ENCODE data around the gene PEX14.
"Not testable (repeated sequence)": the region's sequence is repeated elsewhere in the genome, so short reads cannot be mapped to it uniquely, and the experiment has no call there.

Gene PEX14

DNA sequence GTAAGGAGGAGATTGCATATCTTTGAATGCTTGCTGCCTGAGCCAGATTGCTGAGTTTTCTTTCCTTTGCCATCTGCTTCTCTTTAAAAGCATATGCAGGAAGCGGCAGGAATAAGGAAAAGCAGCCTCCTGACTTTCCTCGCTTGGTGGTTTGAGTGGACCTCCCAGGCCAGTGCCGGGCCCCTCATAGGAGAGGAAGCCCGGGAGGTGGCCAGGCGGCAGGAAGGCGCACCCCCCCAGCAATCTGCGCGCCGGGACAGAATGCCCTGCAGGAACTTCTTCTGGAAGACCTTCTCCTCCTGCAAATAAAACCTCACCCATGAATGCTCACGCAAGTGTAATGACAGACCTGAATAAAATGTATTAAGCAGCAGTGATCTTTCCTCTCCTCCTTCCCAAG is 23.5 kb upstream of the PEX14 start:
- no peak for DNase-seq

DNA sequence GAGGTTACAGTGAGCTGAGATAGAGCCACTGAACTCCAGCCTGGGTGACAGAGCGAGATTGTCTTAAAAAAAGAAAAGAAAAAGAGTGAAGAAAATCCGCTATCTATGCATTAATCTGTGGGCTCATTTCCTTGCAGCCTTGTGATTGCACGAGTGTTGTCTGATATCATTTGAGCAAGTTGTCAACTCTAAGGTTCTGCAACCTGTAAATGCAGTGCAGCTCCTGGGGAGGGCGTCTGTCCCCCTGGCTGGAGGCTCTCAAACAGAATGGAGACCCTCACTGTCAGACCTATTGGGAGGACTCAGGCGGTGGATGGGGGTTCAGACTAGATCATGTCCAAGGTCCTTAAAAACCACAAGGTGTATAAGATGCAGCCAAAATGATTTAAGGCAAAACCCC is 18.7 kb upstream of the PEX14 start:
- no peak for DNase-seq

DNA sequence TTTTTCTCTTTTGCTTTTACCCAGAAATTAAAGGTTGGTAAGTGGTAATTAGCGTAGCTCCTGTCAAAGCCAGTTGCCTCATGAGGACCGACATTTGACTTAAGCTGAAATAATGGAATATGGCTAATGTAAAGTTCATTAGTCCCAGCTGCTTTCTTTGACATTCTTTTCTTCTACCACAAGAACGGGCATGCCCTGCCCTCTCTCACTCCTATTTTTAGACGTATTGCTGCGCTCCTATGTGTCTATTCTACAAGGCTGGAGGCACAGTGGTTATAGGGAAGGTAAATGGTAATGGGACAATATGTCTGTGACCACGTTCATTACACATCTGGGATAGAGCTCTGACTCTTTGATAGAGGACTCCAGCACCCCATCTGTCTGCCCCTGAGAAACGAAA is 18.1 kb upstream of the PEX14 start:
- DNase-seq, result peak in 2 of 3 experiments; percentile 18 to 63

DNA sequence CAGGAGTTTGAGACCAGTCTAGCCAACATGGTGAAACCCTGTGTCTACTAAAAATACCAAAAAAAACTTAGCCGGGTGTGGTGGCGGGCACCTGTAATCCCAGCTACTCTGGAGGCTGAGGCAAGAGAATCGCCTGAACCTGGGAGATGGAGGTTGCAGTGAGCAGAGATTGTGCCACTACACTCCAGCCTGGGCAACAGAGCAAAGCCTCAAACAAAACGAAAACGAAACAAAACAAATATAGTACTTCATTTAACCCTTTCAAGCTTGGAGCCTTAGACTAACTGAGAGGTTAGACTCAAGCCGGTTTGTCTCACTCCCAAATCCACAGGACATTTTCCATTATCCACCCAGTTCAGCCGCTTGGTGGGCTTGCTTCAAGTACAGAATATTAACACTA is 17.3 kb upstream of the PEX14 start:
- DNase-seq, result not testable (repeated sequence)

DNA sequence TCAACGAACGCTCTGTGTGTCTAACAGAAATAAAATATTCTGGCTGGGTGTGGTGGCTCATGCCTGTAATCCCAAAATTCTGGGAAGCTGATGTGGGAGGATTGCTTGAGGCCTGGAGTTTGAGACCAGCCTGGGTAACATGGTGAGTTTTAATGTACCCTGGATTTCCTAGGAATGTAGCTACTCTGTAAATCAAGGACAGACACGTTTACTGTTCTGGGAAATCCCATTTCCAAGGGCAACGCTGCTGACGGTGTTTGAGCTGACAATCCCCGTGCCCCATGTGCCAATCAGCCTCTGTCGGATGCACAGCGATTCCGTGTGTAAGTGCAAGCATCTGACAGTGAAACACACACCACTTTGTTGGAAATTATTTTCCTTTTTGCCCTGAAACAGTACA is 16.9 kb upstream of the PEX14 start:
- DNase-seq, result no peak

DNA sequence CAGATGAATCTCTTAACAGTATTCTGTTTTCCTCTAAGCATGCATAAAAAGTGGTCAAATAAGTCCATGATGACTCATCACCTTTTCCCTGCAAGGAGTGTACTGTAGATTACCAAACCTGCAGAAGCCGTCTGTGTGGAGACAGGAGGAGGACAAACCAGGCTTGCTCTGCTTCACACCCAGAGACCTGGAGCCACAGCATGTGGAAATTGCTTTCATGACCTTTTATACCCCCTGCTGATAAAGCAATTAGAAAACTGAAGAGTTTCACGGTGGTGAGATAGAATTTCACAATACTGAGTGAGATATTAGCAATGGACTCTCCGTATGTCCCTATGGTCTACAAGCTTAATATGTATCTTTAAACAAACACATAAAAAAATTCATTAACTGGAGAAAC is 15.6 kb upstream of the PEX14 start:
- DNase-seq, result peak in 2 of 3 experiments; percentile 49 to 86

DNA sequence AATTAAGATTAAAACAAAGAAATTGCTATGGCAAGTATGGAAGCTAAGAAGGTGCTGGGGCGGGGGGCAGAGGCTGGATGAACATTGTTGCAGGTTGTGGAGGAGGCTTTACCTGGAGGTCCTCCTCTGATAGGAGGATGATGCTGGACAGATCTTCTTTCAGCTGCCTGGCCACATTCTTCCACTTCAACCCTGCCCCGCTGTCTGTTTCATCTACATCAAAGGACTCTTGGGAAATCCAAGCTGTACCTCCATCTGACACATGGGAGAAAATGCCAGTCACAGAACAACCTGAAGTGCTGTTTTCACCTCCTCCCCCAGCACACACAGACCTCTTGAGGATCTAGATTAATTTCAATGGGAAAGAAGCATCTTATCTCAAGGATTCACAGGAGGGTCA is 7.7 kb upstream of the PEX14 start:
- DNase-seq, result no peak

DNA sequence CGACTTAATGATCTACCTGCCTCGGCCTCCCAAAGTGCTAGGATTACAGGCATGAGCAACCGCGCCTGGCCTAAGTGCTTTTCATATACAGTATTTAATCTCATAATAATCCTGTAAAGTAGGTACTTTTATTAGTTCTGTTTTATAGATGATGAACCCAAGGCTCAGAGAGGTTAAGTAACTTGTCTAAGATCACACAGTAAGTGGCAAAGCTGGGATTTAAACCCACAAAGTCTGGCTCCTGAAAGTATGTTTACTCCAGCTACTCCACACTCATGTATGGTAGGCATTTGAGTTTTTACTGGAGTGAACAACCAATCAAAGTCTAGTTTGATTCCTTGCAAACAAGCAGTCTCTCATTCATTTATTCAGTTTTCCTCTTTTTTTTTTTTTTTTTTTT is 4.7 kb upstream of the PEX14 start:
- no peak for DNase-seq

DNA sequence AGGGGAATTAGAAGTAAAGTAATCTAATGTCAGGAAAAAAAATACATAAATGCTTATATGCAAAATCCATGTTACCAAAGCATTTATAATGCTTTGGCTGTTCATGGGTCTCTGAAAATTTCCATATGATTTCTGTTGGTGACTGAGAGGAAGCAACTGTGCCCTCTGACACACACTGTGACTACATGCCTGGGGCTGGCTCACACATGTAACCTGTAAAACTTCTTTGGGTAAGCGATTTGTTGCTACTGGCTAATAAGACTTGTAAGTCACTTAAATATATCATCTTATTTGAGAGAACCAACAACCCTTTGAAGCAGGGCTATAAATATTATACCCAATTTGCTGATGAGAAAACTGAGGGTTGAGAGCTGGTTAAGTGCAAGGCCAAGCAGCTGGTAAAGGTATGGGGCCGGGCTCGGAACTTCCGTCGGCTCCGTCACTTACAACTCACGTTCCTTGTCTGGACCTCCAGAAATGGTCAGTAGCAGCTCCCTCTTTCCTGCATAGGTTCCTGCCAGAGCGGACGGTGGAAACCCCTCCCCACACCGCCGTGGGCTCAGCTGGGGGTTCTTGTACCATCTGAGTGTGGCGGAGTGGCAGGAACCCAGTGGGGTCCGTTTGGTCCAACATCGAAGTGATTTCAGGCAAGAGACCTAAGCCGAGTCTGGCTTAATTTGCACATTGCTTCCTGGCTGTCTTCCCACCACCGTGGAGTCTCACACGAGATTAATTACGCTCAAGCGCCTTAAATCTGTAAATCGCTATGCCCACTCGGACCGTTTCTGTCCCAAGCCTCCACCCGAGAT is 3.1 kb upstream of the PEX14 start:
- no peak for DNase-seq

DNA sequence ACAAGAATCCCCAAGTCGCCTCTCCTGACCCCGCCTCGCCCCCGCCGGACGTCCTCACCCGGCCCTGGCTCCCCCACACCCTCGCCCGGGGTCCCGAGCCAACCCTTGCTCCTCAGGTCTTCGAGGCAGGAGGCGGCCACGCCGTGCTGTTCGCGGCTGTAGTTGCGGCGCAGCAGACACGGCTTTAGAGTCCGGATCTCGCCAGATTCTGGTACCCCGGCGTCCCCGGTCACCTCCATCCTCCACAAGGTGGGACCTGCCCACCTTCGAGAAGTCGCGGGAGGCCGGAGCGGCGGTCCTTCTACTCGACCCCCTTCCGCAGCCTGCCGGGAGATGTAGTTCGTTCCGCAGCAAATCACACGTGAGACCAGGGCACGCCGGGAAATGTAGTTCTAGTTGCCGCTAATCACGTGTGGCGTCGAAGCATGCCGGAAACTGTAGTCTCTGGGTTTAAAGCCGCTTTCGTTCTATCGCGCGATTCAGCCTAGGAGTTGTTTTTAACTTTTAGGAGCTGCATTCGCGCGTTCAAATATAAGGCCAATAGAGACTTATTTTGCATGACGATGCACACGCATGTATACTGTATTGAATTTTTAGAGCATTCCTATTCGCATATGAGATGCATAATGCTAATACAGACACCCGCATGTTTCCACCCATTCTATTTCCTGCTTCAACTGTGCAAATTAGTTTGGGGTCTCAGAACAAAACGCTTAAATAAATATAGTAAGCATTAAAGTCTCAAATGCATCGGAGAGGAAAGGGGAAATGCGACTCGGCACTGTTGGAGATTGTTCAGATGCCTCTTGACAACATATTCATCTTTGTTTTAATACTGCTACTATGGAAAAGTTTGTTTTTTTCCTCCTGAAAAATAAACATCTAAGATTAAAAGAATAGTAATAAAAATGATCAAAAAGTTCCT is 2.3 kb upstream of the PEX14 start, which contains the start of gene DFFA:
DFFA (minus strand) TSS at position 310 of the 925 bp plus-strand sequence; CDS start at position 239, 71 bp downstream.
- peak; percentile 89 to 95 (median 94) for DNase-seq

DNA sequence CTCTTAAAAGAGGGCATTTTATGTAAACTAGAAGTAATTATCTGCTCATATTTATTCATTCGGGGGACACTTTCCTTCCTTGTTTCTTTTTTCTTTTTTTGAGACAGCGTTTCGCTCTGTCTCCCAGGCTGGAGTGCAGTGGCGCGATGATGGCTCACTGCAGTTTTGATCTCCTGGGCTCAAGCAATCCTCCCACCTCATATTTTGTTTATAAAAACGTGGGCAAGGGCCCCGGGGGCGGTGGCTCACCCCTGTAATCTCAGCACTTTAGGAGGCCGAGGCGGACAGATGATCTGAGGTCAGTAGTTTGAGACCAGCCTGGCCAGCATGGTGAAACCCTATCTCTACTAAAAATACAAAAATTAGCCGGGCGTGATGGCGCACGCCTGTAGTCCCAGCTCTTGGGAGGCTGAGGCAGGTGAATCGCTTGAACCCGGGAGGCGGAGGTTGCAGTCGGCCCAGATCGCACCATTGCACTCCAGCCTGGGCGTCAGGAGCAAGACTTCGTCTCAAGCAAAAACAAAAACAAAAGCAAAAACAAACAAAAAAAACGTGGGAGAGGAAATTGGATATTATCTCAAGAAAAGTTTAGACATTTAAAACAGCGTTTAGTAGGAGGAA is 1.5 kb upstream of the PEX14 start:
- DNase-seq, result no peak

DNA sequence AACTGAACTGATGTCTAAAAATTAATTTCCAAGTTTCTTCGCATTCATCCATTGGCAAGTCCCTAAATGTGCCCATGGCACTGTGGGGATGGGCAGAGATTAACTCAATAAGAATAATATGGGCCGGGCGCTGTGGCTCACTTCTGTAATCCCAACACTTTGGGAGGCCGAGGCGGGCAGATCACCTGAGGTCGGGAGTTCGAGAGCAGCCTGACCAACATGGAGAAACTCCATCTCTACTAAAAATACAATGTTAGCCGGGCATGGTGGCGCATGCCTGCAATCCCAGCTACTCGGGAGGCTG is 489 bp upstream of the PEX14 start:
- DNase-seq, result not testable (repeated sequence)

DNA sequence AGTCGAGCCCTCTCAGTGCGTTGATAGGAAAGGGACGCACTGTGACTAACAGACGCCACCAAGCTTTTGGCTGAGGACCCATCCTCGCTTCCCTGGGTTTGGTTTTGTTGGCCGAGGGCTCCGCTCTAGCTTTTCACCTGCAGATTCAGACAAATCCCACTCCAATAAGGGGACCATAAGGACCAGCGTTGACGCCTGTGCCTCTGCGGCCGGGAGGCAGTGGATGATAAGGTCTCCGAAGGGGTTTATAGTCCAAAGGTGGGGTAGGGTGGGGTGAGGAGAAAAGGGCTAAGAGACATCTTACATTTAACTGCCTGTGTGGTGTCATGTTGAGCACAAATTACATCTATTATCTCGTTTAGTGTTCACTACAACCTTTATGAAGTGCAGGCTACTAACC is 760 bp downstream of the PEX14 start:
- DNase-seq, result no peak

DNA sequence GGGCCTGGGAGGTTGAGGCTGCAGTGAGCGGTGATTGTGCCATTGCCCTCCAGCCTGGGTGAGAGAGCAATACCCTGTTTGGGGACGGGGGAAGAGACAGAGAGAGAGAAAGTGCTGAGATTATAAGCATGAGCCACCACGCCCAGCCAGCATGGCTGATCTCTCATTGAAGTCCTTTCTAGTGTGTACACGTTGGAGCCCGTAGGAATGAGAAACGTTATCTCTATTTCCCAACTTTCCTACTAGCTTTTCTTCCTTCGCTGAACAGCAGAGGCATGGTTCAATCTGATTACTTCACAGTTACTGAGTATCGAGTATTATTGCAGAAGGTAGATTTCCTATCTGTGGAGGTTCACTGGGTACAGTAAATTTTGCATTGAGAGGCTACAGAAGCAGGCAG is 4.5 kb downstream of the PEX14 start:
- DNase-seq, result no peak

DNA sequence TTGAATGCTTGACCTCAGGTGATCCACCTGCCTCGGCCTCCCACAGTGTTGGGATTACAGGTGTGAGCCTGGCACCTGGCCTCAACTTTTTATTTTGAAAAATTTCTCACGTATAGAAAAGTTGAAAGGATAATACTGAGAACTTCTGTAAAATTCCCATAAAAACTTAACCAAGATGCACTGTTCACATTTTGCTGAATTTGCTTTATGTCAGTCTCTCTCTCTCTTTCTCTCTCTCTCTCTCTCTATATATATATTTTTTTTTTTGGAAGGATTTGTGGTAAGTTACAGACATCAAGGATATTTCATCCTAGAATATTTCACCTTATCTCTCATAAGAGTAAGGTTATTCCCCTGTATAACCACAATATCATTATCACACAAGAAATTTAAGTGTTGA is 5.9 kb downstream of the PEX14 start:
- DNase-seq, result no peak

DNA sequence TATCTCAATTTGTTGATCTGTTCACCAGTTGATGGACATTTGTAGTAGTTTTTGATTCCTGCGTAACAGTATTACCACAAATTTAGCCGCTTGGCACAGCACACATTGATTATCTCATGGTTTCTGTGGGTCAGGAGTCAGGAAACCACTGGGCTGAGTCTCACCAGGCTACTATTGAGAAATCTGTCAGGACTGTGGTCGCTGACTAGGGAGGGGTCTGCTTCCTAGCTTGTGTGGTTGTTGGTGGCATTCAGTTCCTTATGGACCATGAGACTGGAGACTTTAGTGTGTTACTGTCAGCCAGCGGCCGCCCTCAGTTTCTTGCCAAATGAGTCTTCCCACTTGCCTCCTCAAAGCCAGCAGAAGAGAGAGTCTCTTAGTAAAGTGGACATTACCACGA is 9.8 kb downstream of the PEX14 start:
- DNase-seq, result no peak

DNA sequence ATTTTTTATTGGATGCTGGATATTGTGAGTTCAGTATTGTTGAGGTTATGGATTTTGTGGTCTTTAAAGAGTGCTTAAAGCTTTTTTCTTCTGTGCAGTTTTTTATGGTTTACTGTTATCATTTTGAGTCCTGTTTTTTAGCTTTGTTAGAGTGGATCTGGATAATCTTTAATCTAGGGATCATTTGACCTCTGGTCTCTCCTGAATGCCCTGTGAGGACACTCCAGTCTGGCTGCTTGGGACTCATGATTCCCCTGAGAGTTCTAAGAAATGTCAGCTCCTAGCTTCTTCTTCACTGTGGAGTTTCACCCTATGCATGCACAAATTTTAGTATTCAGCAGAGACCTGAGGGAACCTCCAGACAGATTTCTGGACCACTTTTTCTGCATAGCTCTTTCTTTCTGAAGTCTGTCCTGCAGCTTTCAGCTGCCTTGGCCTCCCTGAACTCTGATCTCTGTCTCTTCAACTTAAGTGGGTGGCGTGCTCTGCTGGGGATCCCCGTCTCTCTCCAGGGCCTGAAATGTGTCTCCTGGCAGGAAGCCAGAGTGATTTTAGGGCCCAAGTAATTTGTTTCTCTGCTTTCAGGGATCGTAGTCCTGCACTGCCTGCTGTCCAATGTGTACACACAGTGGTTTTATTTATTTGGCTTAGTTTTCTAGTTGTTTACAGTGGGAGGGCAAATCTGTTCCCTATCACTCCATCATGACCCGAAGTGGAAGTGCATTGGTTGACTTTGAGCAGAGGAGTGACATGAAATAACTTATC is 14.7 kb downstream of the PEX14 start:
- DNase-seq, result peak in 2 of 3 experiments; percentile 21 to 72

DNA sequence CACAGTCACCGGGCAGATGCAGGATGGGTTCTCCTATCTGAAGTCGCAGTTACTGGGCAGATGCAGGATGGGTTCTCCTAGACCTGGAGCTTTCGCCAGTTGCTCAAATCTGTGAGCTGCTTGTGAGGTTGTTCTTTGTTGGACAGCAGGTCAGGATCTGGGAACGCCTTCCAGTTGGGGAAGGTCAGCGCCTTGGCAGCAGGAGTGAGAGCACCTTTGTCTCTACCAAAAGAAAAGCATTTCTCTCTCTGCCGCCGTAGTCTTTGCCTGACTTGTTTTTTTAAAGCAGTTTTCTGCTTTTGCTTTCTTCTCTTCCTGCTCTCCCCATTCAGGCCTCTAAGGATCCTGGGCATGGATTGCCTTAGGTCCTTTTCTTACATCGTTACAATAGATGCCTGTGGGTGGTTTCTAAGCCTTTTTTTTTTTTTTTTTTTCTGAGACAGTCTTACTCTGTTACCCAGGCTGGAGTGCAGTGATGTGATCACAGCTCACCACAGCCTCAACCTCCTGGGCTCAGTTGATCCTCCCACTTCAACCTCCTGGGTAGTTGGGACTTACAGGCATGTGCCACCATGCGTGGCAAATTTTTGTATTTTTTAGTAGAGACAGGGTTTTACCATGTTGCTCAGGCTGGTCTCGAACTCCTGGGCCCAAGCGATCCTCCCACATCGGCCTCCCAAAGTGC is 15.7 kb downstream of the PEX14 start:
- no peak for DNase-seq

DNA sequence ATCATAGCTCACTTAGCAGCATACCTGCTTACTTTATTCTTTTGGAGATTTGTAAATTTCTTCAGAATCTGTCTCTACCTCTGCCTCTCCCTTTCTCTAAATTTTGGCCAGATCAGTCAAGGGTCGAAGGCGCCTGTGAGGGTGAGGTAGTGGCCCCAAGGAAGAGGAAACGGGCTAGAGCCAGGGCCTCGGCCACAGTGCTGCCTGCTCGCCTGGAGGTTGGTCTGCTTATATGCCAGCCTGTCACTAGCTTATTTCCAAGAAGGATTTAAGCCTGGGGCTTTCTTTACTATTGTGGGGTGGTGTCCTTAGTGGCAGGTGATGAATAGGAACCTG is 19.6 kb downstream of the PEX14 start:
- DNase-seq, result no peak

DNA sequence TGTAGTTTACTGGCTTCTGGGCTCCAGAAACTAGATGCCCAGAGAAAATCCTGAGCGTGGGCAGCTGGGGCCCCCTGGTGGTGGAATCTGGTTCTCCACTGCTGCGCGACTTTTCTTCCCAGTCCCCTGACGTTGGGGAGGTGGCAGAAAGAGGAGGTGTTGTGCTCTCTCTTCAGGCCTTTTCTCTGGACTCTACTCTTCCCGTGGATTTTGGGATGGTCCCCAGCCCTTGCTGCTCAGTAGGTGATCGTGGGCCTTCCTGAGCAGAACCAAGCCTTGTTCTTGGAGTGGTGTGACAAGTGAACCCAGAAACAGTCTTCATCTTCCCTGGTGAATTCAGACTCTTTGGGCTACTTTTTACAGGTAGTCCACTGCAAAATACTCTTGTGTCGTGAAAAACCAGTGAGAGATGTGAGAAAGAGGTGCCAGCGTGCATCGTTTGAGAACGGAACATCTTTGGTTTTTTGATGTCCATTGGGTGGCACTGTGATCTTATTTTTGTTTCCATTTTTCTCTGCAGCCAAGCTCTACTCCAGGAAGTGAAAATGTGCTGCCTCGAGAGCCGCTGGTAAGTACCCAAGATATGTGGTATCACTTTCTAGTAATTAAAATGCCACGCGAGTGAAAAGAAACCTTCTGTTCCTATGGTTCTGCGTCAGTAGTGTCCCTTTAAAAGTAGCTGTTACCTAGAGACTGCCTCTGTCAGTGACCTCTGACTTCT is 20.2 kb downstream of the PEX14 start:
- DNase-seq, result peak; percentile 58 to 84 (median 82)

DNA sequence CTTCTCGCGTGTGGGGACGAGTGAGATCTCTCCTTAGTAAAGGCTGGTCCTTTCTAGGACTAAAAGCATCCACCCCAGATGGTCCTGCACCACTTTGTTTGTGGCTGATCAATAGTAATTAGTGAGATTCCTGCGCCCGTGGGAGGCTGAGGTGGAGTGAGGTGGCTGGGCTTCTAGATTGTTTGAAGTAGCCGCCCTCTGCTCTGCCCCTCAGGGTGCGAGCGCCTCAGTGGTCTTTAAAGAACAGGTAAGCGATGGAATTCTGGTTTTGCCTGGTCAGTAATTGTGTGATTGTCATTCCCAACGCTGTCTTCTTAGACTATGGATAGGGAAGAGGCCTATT is 20.7 kb downstream of the PEX14 start:
- no peak for DNase-seq

DNA sequence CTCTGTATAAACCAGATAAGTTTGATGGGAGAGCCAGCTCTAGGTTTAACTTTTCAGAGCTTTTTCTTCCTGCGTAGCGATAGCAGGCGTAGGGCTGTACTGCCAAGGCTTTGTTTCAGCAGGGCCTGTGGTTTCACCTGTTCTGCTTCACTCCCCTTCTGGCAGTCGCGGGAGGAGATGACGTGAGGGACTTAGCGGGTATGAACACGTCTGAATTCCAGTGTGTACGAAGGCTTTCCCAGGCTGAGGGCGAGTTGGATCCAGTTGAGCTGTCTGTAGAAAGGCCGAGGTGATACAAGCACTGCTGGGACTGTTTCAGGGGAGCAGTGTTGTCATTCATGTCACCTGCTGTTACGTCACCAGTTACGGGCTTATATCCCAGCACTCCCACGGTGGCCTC is 21.2 kb downstream of the PEX14 start:
- no peak for DNase-seq

All from NCI-H1417 (cell line).